Stimulated activated naive B cell treated with anti-CD40 and anti-IgM and Interleukin-4, amounts not matched to agents 10 μg/mL and 1 μg/mL and 100 μg/mL, for 72 hours (primary cell): ENCODE data around the gene CCNL1.
A peak's percentile ranks its signal among the peaks of the same experiment; 100 is the strongest.
"Not testable (repeated sequence)": the region's sequence is repeated elsewhere in the genome, so short reads cannot be mapped to it uniquely, and the experiment has no call there.

Experiments used
- ATAC-seq, 2 donors: fragments of 150-1000 bp; cut with Tn5 transposase; replicated peaks; 2 replicates each; pipeline ENCODE4 v1.10.0; 2021; ENCODE audit warnings: moderate library complexity in 1 of 2
- DNase-seq: peaks from one replicate; pipeline ENCODE4 v3.0.0; 2021
- H3K27ac Mint-ChIP-seq: one replicate; pipeline ENCODE4 v1.8.0; 2022; ENCODE audit warnings: mild to moderate bottlenecking, mixed read lengths
- H3K27me3 Mint-ChIP-seq, 2 donors: one replicate each; pipeline ENCODE4 v1.8.0; 2022; ENCODE audit warnings: mixed read lengths in 2 of 2
- H3K36me3 Mint-ChIP-seq, 2 donors: one replicate each; pipeline ENCODE4 v1.8.0; 2022; ENCODE audit warnings: mixed read lengths in 2 of 2, mild to moderate bottlenecking in 1 of 2
- H3K4me1 Mint-ChIP-seq, 2 donors: one replicate each; pipeline ENCODE4 v1.8.0; 2022; ENCODE audit warnings: mixed read lengths in 2 of 2, mild to moderate bottlenecking in 1 of 2
- H3K4me3 Mint-ChIP-seq, 2 donors: one replicate each; pipeline ENCODE4 v1.8.0; 2022; ENCODE audit warnings: mild to moderate bottlenecking in 2 of 2, mixed read lengths in 2 of 2, moderate library complexity in 1 of 2
- H3K9me3 Mint-ChIP-seq, 2 donors: one replicate each; pipeline ENCODE4 v1.8.0; 2022; ENCODE audit warnings: mixed read lengths in 2 of 2, mild to moderate bottlenecking in 1 of 2

The CCNL1 gene

DNA sequence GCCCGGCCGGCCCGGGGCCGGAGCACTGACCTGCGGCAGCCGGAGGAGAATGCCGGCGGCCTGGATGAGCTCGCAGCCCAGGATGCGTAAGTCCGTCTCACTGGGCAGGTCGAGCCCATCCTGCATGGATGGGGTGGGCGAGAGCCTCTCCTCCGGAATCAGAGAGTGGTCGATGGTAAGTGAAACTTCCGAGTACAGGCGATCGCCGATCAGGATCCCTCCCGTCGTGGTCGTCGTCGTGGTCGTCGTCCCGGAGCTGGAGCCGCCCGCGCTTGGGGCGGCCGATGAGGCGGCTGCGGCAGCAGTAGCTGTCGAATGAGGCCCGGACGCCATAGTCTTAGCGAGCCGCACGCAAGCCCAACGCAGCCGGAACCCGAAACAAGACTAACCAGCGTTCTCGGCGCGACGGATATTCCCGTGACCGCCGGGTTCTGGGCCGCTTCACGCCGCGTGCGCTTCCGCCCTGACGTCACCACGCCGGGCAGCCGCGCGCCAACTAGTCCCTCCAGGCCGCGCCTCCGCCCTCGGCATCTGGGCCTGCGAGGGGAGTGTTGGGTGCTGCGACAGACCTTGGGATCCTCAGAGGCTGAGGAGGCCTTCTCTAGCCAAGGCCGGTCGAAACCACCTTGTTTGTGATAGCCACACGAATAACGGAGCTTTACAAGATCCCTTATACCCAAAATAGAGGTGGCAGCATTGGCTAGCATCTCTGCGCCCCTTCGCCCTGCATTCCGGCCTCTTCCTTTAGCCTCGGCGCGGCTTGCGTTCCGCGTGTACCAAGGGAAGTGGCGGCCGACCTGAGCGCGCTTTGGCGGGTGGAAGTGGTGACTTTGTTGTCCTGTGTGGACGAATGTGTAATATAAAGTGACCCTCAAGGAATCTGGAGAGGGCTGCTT lies at the start of gene CCNL1:
Gene CCNL1, minus strand, starts transcription at position 386 of the 896 bp plus-strand sequence. Its CDS starts 53 bp downstream, at position 333.
- Mint-ChIP-seq H3K4me3 (peak within 1 kb of the TSS; percentile 88 to 98), H3K4me1 (peaks cover 26 to 56% of the 10 kb centered on the region in 2 donors), H3K36me3 (peaks cover 27 to 53% of the 10 kb centered on the region in 2 donors), H3K9me3 (no peaks in the 10 kb centered on the region), H3K27me3 (no peaks in the 10 kb centered on the region), H3K27ac (peak within 1 kb of the TSS; percentile 99)
- ATAC-seq (peak; percentile 86 to 89), DNase-seq (peak; percentile 96)

DNA sequence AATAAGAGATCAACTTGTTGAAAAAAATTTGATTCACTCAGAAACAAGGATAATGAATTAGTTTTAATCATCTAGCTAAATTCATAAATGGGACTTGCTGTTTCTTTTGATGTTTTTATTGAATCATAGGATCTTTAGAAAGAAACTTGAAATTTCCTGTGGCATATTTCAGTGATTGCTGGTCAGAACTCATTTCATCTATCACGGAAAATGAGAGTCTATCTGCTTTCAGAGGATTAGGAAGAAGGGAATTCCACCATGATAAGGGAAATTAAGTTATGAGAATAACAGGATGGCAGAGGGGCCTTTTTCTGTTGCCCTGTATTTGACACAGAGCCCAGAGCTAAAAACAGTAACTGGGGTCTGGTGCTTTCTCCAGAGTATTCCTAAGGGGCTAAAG lies 44.9 kb upstream of the CCNL1 start:
- H3K9me3 Mint-ChIP-seq = no peaks in the 10 kb centered on the region
- no peaks in the 10 kb centered on the region for H3K27me3 Mint-ChIP-seq
- no peaks in the 10 kb centered on the region for H3K4me1 Mint-ChIP-seq
- H3K4me3 Mint-ChIP-seq = no peak overlapping the region
- no peaks in the 10 kb centered on the region for H3K36me3 Mint-ChIP-seq
- DNase-seq (no peak), ATAC-seq (no peak)
- no peak overlapping the region for H3K27ac Mint-ChIP-seq

DNA sequence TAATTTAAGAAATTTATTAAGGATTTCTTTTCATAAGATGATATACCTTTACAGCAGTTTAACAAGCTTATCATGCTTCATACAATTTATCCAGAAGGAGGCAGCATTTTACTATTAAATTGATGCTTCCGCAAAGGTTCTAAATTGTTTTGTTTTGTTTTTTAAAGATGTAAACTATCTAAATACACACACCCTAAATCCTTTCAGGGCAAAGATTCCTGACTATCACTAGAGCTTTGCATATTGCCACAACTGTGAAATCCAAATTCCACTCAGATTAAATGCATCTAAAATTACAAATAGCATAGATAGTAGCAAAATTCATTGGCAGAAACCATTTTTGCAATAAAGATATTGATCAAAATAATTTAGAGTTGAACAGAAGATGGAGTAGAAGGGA lies 44.5 kb upstream of the CCNL1 start:
- no peaks in the 10 kb centered on the region for H3K27me3 Mint-ChIP-seq
- no peak for ATAC-seq
- H3K27ac Mint-ChIP-seq = no peak overlapping the region
- H3K4me3 Mint-ChIP-seq = no peak overlapping the region
- H3K36me3 Mint-ChIP-seq = no peaks in the 10 kb centered on the region
- no peak for DNase-seq
- no peaks in the 10 kb centered on the region for H3K9me3 Mint-ChIP-seq
- no peaks in the 10 kb centered on the region for H3K4me1 Mint-ChIP-seq

DNA sequence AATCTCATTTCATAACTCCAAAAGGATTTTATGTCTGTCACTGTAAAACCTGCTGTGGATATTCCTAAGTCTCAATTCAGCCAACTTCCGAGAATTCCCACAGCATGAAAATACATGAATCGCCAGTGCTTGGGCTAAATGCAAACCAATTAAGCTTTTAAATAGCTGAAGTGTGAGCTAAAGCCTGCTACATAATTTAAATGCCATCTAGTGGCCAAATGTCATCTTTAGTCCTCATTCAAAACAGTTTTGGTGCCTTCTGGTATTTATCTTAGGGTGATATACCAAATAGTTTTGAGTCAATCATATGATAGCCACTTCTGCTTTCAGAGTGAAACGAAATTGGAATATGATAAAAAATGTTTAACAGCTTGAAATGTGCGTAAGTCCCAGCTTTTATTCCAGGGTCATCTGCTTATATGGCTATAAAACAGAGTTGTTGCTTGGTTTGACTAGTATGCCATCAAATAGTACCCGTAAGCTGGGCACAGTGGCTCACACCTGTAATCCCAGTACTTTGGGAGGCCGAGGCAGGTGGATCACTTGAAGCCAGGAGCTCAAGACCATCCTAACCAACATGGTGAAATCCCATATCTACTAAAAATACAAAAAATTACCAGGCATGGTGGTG lies 41.8 kb upstream of the CCNL1 start:
- no peaks in the 10 kb centered on the region for H3K4me1 Mint-ChIP-seq

DNA sequence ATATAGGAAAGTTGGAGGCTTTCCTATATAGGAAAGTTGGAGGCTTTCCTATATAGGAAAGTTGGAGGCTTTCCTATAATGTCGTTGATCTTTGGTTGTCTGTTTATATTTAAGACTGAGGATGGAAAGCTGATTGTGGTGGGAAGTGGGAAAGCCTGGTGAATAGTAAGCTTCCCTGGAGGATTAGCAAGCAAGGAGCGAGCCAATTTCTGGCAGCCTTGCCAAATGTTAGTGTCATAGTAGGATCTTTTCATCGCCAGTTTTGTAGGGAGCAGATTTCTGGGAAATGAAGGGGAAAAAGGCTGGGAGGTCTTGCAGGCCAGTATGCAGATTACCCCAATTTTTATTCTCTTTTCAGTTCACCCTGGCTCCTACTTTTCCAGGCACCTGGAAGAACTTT lies 39.9 kb upstream of the CCNL1 start:
- DNase-seq (no peak), ATAC-seq (no peak)
- no peaks in the 10 kb centered on the region for H3K27me3 Mint-ChIP-seq
- no peak overlapping the region for H3K4me3 Mint-ChIP-seq
- no peaks in the 10 kb centered on the region for H3K4me1 Mint-ChIP-seq
- H3K27ac Mint-ChIP-seq = no peak overlapping the region
- peaks cover 2 to 5% of the 10 kb centered on the region in 2 donors for H3K36me3 Mint-ChIP-seq
- H3K9me3 Mint-ChIP-seq = peaks cover 12% of the 10 kb centered on the region in 2 donors

More for the DNA sequence above, 41.8 kb upstream of the CCNL1 start:
- Mint-ChIP-seq H3K27ac (no peak overlapping the region), H3K27me3 (no peaks in the 10 kb centered on the region), H3K4me3 (no peak overlapping the region), H3K9me3 (peaks cover 4 to 5% of the 10 kb centered on the region in 2 donors), H3K36me3 (peaks cover 0 to 4% of the 10 kb centered on the region in 2 donors)
- peak; percentile 52 to 65 for ATAC-seq
- no peak for DNase-seq

DNA sequence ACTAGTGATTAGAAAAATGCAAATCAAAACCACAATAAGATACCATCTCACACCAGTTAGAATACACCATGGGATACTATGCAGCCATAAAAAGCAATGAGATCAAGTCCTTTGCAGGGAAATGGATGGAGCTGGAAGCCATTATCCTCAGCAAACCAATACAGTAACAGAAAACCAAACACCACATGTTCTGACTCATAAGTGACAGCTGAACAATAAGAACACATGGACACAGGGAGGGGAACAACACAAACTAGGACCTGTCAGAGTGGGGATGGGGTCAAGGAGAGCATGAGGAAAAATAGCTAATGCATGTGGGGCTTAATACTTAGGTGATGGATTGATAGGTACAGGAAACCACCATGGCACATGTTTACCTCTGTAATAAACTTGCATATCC lies 36.0 kb upstream of the CCNL1 start:
- Mint-ChIP-seq H3K4me1 (no peaks in the 10 kb centered on the region), H3K36me3 (peaks cover 27 to 33% of the 10 kb centered on the region in 2 donors), H3K9me3 (peaks cover 23 to 25% of the 10 kb centered on the region in 2 donors), H3K27me3 (no peaks in the 10 kb centered on the region), H3K4me3 (no peak overlapping the region), H3K27ac (no peak overlapping the region)
- ATAC-seq = no peak
- no peak for DNase-seq

DNA sequence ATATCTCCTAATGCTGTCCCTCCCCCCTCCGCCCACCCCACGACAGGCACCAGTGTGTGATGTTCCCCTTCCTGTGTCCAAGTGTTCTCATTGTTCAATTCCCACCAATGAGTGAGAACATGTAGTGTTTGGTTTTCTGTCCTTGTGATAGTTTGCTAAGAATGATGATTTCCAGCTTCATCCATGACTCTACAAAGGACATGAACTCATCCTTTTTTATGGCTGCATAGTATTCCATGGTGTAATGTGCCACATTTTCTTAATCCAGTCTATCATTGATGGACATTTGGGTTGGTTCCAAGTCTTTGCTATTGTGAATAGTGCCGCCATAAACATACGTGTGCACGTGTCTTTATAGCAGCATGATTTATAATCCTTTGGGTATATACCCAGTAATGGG lies 31.2 kb upstream of the CCNL1 start:
- not testable (repeated sequence) for H3K27ac Mint-ChIP-seq, H3K4me3 Mint-ChIP-seq, H3K27me3 Mint-ChIP-seq, H3K4me1 Mint-ChIP-seq, ATAC-seq, DNase-seq
- H3K36me3 Mint-ChIP-seq = peaks cover 40 to 43% of the 10 kb centered on the region in 2 donors
- peaks cover 27 to 50% of the 10 kb centered on the region in 2 donors for H3K9me3 Mint-ChIP-seq

DNA sequence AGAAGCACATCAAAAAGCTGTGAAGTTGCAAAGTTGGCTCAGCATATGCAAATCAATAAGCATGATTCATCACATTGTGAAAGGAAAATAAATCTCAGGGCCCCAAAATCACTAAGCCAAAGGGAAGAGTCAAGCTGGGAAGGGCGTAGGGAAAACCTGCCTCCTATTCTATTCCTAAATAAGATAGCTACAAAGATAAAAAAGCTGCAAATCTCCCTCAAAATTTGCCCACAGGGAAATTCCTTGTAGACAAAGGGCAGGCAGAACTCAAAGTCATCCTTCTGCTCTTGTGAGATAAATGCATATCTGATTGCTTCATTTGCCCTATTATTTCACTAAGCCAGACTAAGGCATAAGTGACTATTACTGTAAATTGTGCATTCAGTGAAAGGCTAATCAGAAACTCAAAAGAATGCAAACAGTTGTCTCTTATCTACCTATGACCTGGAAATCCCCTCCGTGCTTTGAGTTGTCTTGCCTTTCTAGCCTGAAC lies 30.5 kb upstream of the CCNL1 start:
- peaks cover 28 to 49% of the 10 kb centered on the region in 2 donors for H3K9me3 Mint-ChIP-seq
- no peak overlapping the region for H3K4me3 Mint-ChIP-seq
- H3K27me3 Mint-ChIP-seq = no peaks in the 10 kb centered on the region
- no peaks in the 10 kb centered on the region for H3K4me1 Mint-ChIP-seq
- no peak overlapping the region for H3K27ac Mint-ChIP-seq
- ATAC-seq (no peak), DNase-seq (no peak)
- H3K36me3 Mint-ChIP-seq = peaks cover 47 to 50% of the 10 kb centered on the region in 2 donors

DNA sequence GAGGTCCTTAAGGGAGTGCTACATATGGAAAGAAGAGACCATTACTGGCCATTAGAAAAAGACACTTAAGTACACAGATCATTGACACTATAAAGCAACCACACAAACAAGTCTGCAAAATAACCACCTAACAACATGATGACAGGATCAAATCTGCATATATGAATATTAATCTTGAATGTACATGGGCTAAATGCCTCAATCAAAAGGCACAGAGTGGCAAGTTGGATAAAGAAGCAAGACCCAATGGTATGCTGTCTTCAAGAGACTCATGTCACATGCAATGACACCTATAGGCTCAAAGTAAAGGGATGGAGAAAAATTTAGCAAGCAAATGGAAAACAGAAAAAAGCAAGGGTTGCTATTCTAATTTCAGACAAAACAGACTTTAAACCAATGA lies 28.4 kb upstream of the CCNL1 start:
- H3K36me3 Mint-ChIP-seq = peaks cover 52 to 53% of the 10 kb centered on the region in 2 donors
- peaks cover 29 to 52% of the 10 kb centered on the region in 2 donors for H3K9me3 Mint-ChIP-seq

DNA sequence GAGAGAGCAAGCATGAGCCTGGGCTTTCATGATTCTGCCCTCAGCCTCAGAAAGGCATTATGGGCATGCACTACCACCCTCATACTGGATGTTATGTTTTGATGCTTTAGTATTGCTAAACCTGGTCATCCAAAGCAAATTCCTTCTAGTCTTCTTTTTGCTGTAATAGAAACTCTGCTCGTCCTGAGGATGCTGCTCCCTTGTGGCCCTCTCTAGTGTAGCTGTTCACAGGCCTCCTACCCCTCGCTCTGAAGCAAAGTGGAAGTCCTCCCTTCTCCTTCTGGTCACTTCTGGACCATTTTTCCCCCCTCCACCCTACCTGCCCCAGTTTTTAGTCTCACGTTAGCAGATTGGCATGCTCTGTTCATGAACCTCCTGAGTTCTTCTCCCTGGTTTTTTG lies 22.9 kb upstream of the CCNL1 start:
- peaks cover 0 to 1% of the 10 kb centered on the region in 2 donors for H3K4me1 Mint-ChIP-seq
- peaks cover 26% of the 10 kb centered on the region in 2 donors for H3K9me3 Mint-ChIP-seq
- ATAC-seq (no peak), DNase-seq (no peak)
- H3K4me3 Mint-ChIP-seq = no peak overlapping the region
- H3K36me3 Mint-ChIP-seq = peaks cover 60 to 63% of the 10 kb centered on the region in 2 donors
- no peak overlapping the region for H3K27ac Mint-ChIP-seq
- no peaks in the 10 kb centered on the region for H3K27me3 Mint-ChIP-seq

More for the DNA sequence above, 28.4 kb upstream of the CCNL1 start:
- no peak for DNase-seq
- Mint-ChIP-seq H3K4me1 (no peaks in the 10 kb centered on the region), H3K27ac (no peak overlapping the region), H3K4me3 (no peak overlapping the region), H3K27me3 (no peaks in the 10 kb centered on the region)
- no peak for ATAC-seq

DNA sequence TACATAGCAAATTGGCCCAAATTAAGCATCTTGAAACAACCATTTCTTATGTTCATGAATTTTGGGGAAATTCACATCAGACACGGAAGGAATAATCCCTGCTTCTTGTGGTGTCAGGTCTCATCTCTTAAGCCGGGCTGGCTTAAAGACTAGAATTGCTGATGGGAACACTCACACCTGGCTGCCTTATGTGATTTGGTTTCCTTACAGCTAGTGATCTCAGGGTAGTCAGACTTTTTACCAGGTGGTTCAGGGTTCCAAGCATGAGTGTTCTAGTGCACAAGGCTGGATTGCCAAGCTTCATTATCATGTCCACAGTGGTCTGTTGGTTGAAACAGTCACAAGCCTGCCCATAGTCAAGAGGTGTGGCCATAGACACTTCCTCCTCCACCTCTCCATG lies 20.3 kb upstream of the CCNL1 start:
- peaks cover 8 to 13% of the 10 kb centered on the region in 2 donors for H3K4me1 Mint-ChIP-seq
- no peak overlapping the region for H3K27ac Mint-ChIP-seq
- no peak for DNase-seq
- H3K36me3 Mint-ChIP-seq = peaks cover 44 to 52% of the 10 kb centered on the region in 2 donors
- no peak overlapping the region for H3K4me3 Mint-ChIP-seq
- no peak for ATAC-seq
- no peaks in the 10 kb centered on the region for H3K27me3 Mint-ChIP-seq
- peaks cover 14 to 18% of the 10 kb centered on the region in 2 donors for H3K9me3 Mint-ChIP-seq

DNA sequence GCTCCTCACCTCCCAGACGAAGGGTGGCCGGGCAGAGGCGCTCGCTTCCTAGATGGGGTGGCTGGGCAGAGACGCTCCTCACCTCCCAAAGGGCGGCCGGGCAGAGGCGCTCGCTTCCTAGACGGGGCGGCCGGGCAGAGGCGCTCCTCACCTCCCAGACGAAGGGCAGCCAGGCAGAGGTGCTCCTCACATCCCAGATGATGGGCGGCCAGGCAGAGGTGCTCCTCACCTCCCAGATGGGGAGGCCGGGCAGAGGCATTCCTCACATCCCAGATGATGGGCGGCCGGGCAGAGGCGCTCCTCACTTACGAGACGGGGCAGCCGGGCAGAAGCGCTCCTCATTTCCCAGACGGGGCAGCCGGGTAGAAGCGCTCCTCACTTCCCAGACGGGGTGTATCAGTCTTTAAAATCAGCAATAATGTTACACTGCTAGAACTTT lies 19.4 kb upstream of the CCNL1 start:
- peaks cover 35 to 43% of the 10 kb centered on the region in 2 donors for H3K36me3 Mint-ChIP-seq
- peaks cover 8 to 15% of the 10 kb centered on the region in 2 donors for H3K4me1 Mint-ChIP-seq
- H3K27ac Mint-ChIP-seq = no peak overlapping the region
- no peak overlapping the region for H3K4me3 Mint-ChIP-seq
- ATAC-seq (no peak), DNase-seq (no peak)
- peaks cover 10 to 14% of the 10 kb centered on the region in 2 donors for H3K9me3 Mint-ChIP-seq
- no peaks in the 10 kb centered on the region for H3K27me3 Mint-ChIP-seq

DNA sequence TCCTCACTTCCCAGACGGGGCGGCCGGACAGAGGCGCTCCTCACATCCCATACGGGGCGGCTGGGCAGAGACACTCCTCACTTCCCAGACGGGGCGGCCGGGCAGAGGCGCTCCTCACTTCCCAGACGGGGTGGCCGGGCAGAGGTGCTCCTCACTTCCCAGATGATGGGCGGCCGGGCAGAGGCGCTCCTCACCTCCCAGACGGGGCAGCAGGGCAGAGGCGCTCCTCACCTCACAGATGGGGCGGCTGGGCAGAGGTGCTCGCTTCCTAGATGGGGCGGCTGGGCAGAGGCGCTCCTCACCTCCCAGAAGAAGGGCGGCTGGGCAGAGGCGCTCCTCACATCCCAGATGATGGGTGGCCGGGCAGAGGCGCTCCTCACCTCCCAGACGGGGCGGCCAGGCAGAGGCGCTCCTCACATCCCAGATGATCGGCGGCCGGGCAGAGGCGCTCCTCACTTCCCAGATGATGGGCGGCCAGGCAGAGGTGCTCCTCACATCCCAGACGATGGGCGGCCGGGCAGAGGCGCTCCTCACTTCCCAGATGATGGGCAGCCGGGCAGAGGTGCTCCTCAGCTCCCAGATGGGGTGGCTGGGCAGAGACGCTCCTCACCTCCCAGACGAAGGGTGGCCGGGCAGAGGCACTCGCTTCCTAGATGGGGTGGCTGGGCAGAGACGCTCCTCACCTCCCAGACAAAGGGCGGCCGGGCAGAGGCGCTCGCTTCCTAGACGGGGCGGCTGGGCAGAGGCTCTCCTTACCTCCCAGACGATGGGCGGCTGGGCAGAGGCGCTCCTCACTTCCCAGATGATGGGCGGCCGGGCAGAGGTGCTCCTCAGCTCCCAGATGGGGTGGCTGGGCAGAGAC lies 18.8 kb upstream of the CCNL1 start:
- peaks cover 31 to 37% of the 10 kb centered on the region in 2 donors for H3K36me3 Mint-ChIP-seq
- not testable (repeated sequence) for H3K9me3 Mint-ChIP-seq, H3K4me3 Mint-ChIP-seq, H3K27me3 Mint-ChIP-seq, H3K27ac Mint-ChIP-seq, ATAC-seq, DNase-seq
- H3K4me1 Mint-ChIP-seq = peaks cover 12 to 19% of the 10 kb centered on the region in 2 donors
